Testis (tissue), 3 donors: ENCODE measurements around the gene FAM131C. TPM values are rescaled to one million over a fixed set of nuclear protein-coding genes. Genes with fewer than 3 reads are reported as not detected.
"Not testable (repeated sequence)": the region's sequence is repeated elsewhere in the genome, so short reads cannot be mapped to it uniquely, and the experiment has no call there.

ENCODE experiments used
- DNase-seq: peaks from one replicate; pipeline ENCODE4 v3.0.0-alpha.2; 2019
- H3K27ac ChIP-seq, 2 donors: fragments of 200-600 bp; sonication (generic); one replicate each; pipeline ENCODE4 v1.5.1; 2019
- H3K27me3 ChIP-seq: fragments of 200-600 bp; sonication (generic); one replicate; pipeline ENCODE4 v1.5.1; 2019
- H3K36me3 ChIP-seq: fragments of 200-600 bp; sonication (generic); one replicate; pipeline ENCODE4 v1.5.1; 2017; ENCODE audit warnings: low read depth; ENCODE audit errors: missing control alignments
- H3K4me1 ChIP-seq: fragments of 200-600 bp; sonication (generic); one replicate; pipeline ENCODE4 v1.5.1; 2019
- H3K4me3 ChIP-seq, 2 donors: fragments of 200-600 bp; sonication (generic); one replicate each; pipeline ENCODE4 v1.5.1; 2017 to 2019
- H3K9me3 ChIP-seq: fragments of 200-600 bp; sonication (generic); one replicate; pipeline ENCODE4 v1.5.1; 2017
- CTCF ChIP-seq, 3 experiments: fragments of 450-650 bp in 2 of 3; fragments of 200-600 bp in 1 of 3; sonication (generic) in 1 of 3; IDR thresholded peaks; one replicate each; pipeline ENCODE4 v1.5.1; 2016 to 2019; ENCODE audit warnings: antibody characterized with exemption in 3 of 3, mild to moderate bottlenecking in 2 of 3, moderate library complexity in 1 of 3
- POLR2A ChIP-seq: fragments of 450-650 bp; IDR thresholded peaks from one replicate; pipeline ENCODE4 v1.6.1; 2017; ENCODE audit warnings: antibody characterized with exemption, mild to moderate bottlenecking, moderate library complexity
- WGBS, 2 donors: methylation state at CpG; one replicate each; pipeline ENCODE4 v1.1.5; 2018; 5-methylcytosine and 5-hydroxymethylcytosine counted together
- intact Hi-C: fragments of 100-400 bp; cut with DNase I; formaldehyde crosslinking; loops from one replicate; pipeline ENCODE4 v1.15.1; 2023; ENCODE audit warnings: low total_unique reads
- polyA plus RNA-seq: library from polyadenylated mRNA; stranded (reverse); fragments of 350-450 nt; fragmentation: Illumina TruSeq; extraction: RNeasy Lipid Tissue Mini Kit (QIAGEN cat#74804); gene quantifications from one replicate; pipeline ENCODE4 v1.2.3, GENCODE V29; 2014; ENCODE audit warnings: low read depth, low replicate concordance; ENCODE audit not compliant: insufficient read depth
- total RNA-seq, 2 donors: library from RNA; depleted of rRNA; stranded (reverse); fragments of >200 nt; gene quantifications; one replicate each; pipeline ENCODE4 v1.2.3, GENCODE V29; 2016

FAM131C gene
- total and polyA plus RNA-seq, 3 donors from 2014 or later = 0.42 to 1.2 (median 0.87) TPM

GRCh38 chr1:16043521-16043920, 29.9 kb downstream of the FAM131C start, which contains the start of gene CLCNKB:
Gene CLCNKB (plus strand): TSS chr1:16043782. CDS start chr1:16044493, 711 bp downstream.
- no peak within 1 kb of the TSS for H3K27ac ChIP-seq
- TF ChIP-seq CTCF (IDR thresholded peaks at IDR 0.05) (no peak), POLR2A (no peak)
- H3K36me3 ChIP-seq = no peaks in the 10 kb centered on the region
- DNase-seq = peak; percentile 75
- peaks cover 8% of the 10 kb centered on the region for H3K4me1 ChIP-seq
- 25 to 39% methylated on average over 5 to 7 of the region's 7 CpGs for WGBS, 2 donors
- no peaks in the 10 kb centered on the region for H3K27me3 ChIP-seq
- intact Hi-C loops = no loop called here
- no peak within 1 kb of the TSS for H3K4me3 ChIP-seq
- H3K9me3 ChIP-seq = no peaks in the 10 kb centered on the region

GRCh38 chr1:16042654-16043053, 30.8 kb downstream of the FAM131C start:
- 88% methylated on average over 7 of the region's 9 CpGs; no CpG with 5 or more reads in 1 of the 2 donors for WGBS, 2 donors
- H3K27ac ChIP-seq, intact Hi-C loops, H3K4me1 ChIP-seq, H3K4me3 ChIP-seq, H3K27me3 ChIP-seq, H3K9me3 ChIP-seq, DNase-seq, H3K36me3 ChIP-seq: not testable (repeated sequence)

- Histone ChIP-seq H3K36me3 (no peaks in the 10 kb centered on the region), H3K4me3 (no peak overlapping the region), H3K4me1 (peaks cover 7% of the 10 kb centered on the region), H3K27me3 (no peaks in the 10 kb centered on the region), H3K9me3 (no peaks in the 10 kb centered on the region), H3K27ac (no peak overlapping the region)
- TF ChIP-seq CTCF (IDR thresholded peaks at IDR 0.05) = no peak
- no peak for TF ChIP-seq POLR2A
- WGBS, 2 donors = 72 to 100% methylated on average over 1 to 9 of the region's 9 CpGs
- intact Hi-C loops = no loop called here
- no peak for DNase-seq
Observed at GRCh38 chr1:16042096-16042495, 31.4 kb downstream of the FAM131C start.

GRCh38 chr1:16041200-16041599, 32.3 kb downstream of the FAM131C start:
- H3K4me1 ChIP-seq = peaks cover 7% of the 10 kb centered on the region
- no peaks in the 10 kb centered on the region for H3K9me3 ChIP-seq
- no peak overlapping the region for H3K27ac ChIP-seq
- H3K4me3 ChIP-seq = no peak overlapping the region
- H3K36me3 ChIP-seq = no peaks in the 10 kb centered on the region
- 0 to 48% methylated on average over 2 to 8 of the region's 8 CpGs for WGBS, 2 donors
- no peak for DNase-seq
- intact Hi-C loops = no loop called here
- TF ChIP-seq POLR2A = no peak
- TF ChIP-seq CTCF (IDR thresholded peaks at IDR 0.05) = no peak
- H3K27me3 ChIP-seq = no peaks in the 10 kb centered on the region

GRCh38 chr1:16039871-16040270, 33.6 kb downstream of the FAM131C start:
- H3K4me1 ChIP-seq, DNase-seq, intact Hi-C loops, H3K4me3 ChIP-seq, H3K9me3 ChIP-seq, H3K27ac ChIP-seq, H3K36me3 ChIP-seq, H3K27me3 ChIP-seq: not testable (repeated sequence)
- 67 to 69% methylated on average over 5 to 8 of the region's 8 CpGs for WGBS, 2 donors

- no peaks in the 10 kb centered on the region for H3K36me3 ChIP-seq
- WGBS, 2 donors = 68 to 85% methylated on average over 4 of the region's 4 CpGs
Observed at GRCh38 chr1:16038620-16038912, 34.9 kb downstream of the FAM131C start.

GRCh38 chr1:16036461-16036860, 37.0 kb downstream of the FAM131C start:
- H3K4me1 ChIP-seq, DNase-seq, H3K36me3 ChIP-seq, H3K9me3 ChIP-seq, H3K27me3 ChIP-seq, H3K4me3 ChIP-seq, H3K27ac ChIP-seq, intact Hi-C loops: not testable (repeated sequence)
- WGBS, 2 donors = 89% methylated on average over 9 of the region's 11 CpGs; no CpG with 5 or more reads in 1 of the 2 donors

More at GRCh38 chr1:16038620-16038912, 34.9 kb downstream of the FAM131C start:
- no peak for DNase-seq
- H3K27ac ChIP-seq = no peak overlapping the region
- intact Hi-C loops = no loop called here
- no peaks in the 10 kb centered on the region for H3K27me3 ChIP-seq
- no peak overlapping the region for H3K4me3 ChIP-seq
- no peaks in the 10 kb centered on the region for H3K9me3 ChIP-seq
- TF ChIP-seq POLR2A (no peak), CTCF (IDR thresholded peaks at IDR 0.05) (no peak)
- peaks cover 3% of the 10 kb centered on the region for H3K4me1 ChIP-seq

- not testable (repeated sequence) for H3K27me3 ChIP-seq, H3K4me3 ChIP-seq, H3K36me3 ChIP-seq, H3K27ac ChIP-seq, DNase-seq, H3K4me1 ChIP-seq, H3K9me3 ChIP-seq
- intact Hi-C loops = loop anchor here (1.0 kb wide), 1 partner anchor 24 kb away; no protein-coding TSS in a partner anchor
- 77 to 83% methylated on average over 6 to 7 of the region's 7 CpGs for WGBS, 2 donors
Observed at GRCh38 chr1:16033103-16033632, 40.3 kb downstream of the FAM131C start.
